Brain microvascular endothelial cell (primary cell): Measurements from ENCODE around the gene HSPA13.
"Not testable (repeated sequence)": the region's sequence is repeated elsewhere in the genome, so short reads cannot be mapped to it uniquely, and the experiment has no call there.

Experiments
- DNase-seq: peaks from one replicate; pipeline ENCODE4 v3.0.0-alpha.2; 2020
- H3K27ac ChIP-seq: fragments of 250-450 bp; sonication (Bioruptor Pico); 2 replicates; pipeline ENCODE4 v1.5.1; 2020; ENCODE audit warnings: mild to moderate bottlenecking, moderate library complexity
- H3K27me3 ChIP-seq: fragments of 250-450 bp; sonication (Bioruptor Pico); replicated peaks from 2 replicates; pipeline ENCODE4 v1.5.1; 2020; ENCODE audit warnings: mild to moderate bottlenecking
- H3K36me3 ChIP-seq: fragments of 250-450 bp; sonication (Bioruptor Pico); replicated peaks from 2 replicates; pipeline ENCODE4 v1.5.1; 2020; ENCODE audit warnings: mild to moderate bottlenecking
- H3K4me3 ChIP-seq: 2 replicates; pipeline ENCODE4 v1.5.1; 2011; ENCODE audit warnings: low read depth, mild to moderate bottlenecking, control low read depth, low read length, moderate library complexity
- in situ Hi-C: cut with HindIII; loops from 2 replicates; pipeline ENCODE4 v1.10.0; 2017; ENCODE audit warnings: low sequenced_read_pairs, low pct_ligation_motif_present
- TF ChIP-seq, protein P1 (sequence below): IDR thresholded peaks from 2 replicates; pipeline ENCODE4 v1.5.1; 2011; ENCODE audit warnings: low read depth, mild to moderate bottlenecking, moderate library complexity, low read length, control low read depth, inconsistent platforms; ENCODE audit errors: missing control alignments

The HSPA13 gene

DNA sequence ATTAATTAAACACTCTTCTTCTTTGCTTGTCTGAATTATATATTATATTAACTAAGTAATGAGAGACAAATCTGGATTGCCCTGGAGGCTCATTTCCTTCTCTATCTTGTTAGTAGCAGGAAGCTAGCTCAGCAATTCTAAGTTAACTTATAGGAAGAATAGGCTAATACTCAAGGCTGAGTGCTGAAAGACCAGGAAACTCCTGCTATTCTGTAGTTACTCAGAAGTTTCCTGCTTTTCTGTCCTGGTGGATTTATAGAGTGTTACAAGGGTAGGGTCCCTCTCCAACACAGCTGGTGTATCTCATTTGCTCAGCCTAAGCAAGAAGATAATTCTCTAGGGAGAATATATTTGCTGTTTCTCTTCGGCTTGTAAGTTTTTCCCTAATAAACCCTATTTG, 29.2 kb downstream of the HSPA13 start:
- TF ChIP-seq, protein P1, sequence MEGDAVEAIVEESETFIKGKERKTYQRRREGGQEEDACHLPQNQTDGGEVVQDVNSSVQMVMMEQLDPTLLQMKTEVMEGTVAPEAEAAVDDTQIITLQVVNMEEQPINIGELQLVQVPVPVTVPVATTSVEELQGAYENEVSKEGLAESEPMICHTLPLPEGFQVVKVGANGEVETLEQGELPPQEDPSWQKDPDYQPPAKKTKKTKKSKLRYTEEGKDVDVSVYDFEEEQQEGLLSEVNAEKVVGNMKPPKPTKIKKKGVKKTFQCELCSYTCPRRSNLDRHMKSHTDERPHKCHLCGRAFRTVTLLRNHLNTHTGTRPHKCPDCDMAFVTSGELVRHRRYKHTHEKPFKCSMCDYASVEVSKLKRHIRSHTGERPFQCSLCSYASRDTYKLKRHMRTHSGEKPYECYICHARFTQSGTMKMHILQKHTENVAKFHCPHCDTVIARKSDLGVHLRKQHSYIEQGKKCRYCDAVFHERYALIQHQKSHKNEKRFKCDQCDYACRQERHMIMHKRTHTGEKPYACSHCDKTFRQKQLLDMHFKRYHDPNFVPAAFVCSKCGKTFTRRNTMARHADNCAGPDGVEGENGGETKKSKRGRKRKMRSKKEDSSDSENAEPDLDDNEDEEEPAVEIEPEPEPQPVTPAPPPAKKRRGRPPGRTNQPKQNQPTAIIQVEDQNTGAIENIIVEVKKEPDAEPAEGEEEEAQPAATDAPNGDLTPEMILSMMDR = no peak
- in situ Hi-C loops = no loop called here

DNA sequence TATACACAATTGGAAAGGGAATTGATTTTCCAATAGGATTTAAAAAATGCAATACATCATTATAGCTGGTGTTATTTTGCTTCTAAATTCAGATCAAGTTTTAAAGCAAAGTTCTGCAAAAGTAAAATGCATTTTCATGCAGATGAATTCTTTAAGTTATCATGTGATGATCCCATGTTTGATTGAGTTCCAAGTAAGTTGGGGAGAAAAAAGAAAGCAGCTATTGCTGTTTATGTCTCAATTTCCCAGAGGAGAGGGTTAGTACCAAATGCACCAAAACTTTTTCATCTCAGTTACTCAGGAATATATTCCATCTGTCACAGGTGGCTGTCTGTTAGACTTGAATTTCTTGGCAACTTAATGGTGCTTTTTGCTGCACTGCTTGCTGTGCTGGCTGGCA, 29.7 kb downstream of the HSPA13 start:
- in situ Hi-C loops = no loop called here

More for the DNA sequence above, 29.2 kb downstream of the HSPA13 start:
- DNase-seq = no peak
- Histone ChIP-seq H3K27ac (no peak overlapping the region), H3K4me3 (no peak overlapping the region), H3K27me3 (no peaks in the 10 kb centered on the region), H3K36me3 (no peaks in the 10 kb centered on the region)

DNA sequence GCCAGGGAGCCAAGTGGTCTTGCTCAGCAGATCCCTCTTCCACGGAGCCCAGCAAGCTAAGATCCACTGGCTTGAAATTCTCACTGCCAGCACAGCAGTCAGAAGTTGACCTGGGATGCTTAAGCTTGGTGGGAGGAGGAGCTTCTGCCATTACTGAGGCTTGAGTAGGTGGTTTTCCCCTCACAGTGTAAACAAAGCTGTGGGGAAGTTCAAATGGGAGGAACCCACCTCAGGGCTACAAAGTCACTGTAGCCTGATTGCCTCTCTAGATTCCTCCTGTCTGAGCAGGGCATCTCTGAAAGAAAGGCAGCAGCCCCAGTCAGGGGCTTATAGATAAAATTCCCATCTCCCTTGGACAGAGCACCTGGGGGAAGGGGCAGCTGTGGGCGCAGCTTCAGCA, 55.6 kb downstream of the HSPA13 start:
- H3K27ac ChIP-seq, H3K27me3 ChIP-seq, DNase-seq, in situ Hi-C loops, H3K36me3 ChIP-seq, H3K4me3 ChIP-seq: not testable (repeated sequence)

More for the DNA sequence above, 29.7 kb downstream of the HSPA13 start:
- Histone ChIP-seq H3K27me3 (no peaks in the 10 kb centered on the region), H3K36me3 (no peaks in the 10 kb centered on the region), H3K27ac (no peak overlapping the region), H3K4me3 (no peak overlapping the region)
- TF ChIP-seq, protein P1 = no peak
- no peak for DNase-seq

DNA sequence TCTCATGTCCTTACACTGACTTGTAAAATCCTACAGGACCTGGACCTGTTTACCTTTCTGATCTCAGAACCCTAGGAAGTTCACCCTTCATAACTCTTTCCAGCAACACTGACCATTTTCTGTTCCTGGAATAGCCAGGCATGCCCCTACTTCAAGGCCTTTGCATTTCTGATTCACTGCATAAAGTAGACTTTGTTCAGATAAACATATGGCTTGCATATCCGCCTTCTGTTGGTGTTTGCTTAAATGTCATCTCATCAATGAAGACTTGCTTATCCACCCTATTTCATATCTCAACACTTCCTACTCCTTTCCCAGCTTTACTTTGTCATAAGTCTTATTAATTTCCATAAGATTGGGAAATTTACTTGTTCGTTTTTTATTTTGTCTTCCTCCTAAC, 57.4 kb downstream of the HSPA13 start:
- no peaks in the 10 kb centered on the region for H3K36me3 ChIP-seq
- in situ Hi-C loops = no loop called here
- no peak overlapping the region for H3K27ac ChIP-seq
- no peak for DNase-seq
- TF ChIP-seq, protein P1 = no peak
- no peak overlapping the region for H3K4me3 ChIP-seq
- H3K27me3 ChIP-seq = no peaks in the 10 kb centered on the region
